Measurements from ENCODE around the gene LMCD1.

LMCD1 gene

GRCh38 chr3:8519774-8520448 lies 18.3 kb downstream of the LMCD1 start:
- H3K4me3 ChIP-seq (ENCODE audit: low read depth, low read length): no peak overlapping the region
- no peak for TF ChIP-seq CTCF (IDR thresholded peaks at IDR 0.05; ENCODE audit: low read depth, low read length)
- H3K4me1 ChIP-seq: no peaks in the 10 kb centered on the region
- no peak for DNase-seq
- no peaks in the 10 kb centered on the region for H3K27me3 ChIP-seq
- no peaks in the 10 kb centered on the region for H3K9me3 ChIP-seq
- no peaks in the 10 kb centered on the region for H3K36me3 ChIP-seq

GRCh38 chr3:8520816-8521403 lies 19.3 kb downstream of the LMCD1 start:
- no peak for DNase-seq
- Histone ChIP-seq H3K4me3 (ENCODE audit: low read depth, low read length) (no peak overlapping the region), H3K4me1 (no peaks in the 10 kb centered on the region), H3K36me3 (no peaks in the 10 kb centered on the region), H3K9me3 (no peaks in the 10 kb centered on the region), H3K27me3 (no peaks in the 10 kb centered on the region)
- no peak for TF ChIP-seq CTCF (IDR thresholded peaks at IDR 0.05; ENCODE audit: low read depth, low read length)

GRCh38 chr3:8523041-8523440 lies 21.4 kb downstream of the LMCD1 start:
- Histone ChIP-seq H3K27me3 (no peaks in the 10 kb centered on the region), H3K36me3 (no peaks in the 10 kb centered on the region), H3K9me3 (no peaks in the 10 kb centered on the region), H3K4me1 (no peaks in the 10 kb centered on the region; the same call in 1 of the 2 replicates), H3K4me3 (ENCODE audit: low read depth, low read length) (no peak overlapping the region)
- DNase-seq: no peak
- no peak for TF ChIP-seq CTCF (IDR thresholded peaks at IDR 0.05; ENCODE audit: low read depth, low read length)

- Histone ChIP-seq H3K4me1 (no peaks in the 10 kb centered on the region; the same call in 1 of the 2 replicates), H3K27me3 (no peaks in the 10 kb centered on the region), H3K4me3 (ENCODE audit: low read depth, low read length) (no peak overlapping the region), H3K9me3 (no peaks in the 10 kb centered on the region), H3K36me3 (no peaks in the 10 kb centered on the region)
- DNase-seq: no peak
- no peak for TF ChIP-seq CTCF (IDR thresholded peaks at IDR 0.05; ENCODE audit: low read depth, low read length)
These were observed 22.6 kb downstream of the LMCD1 start for GRCh38 chr3:8524249-8524648.

GRCh38 chr3:8524656-8525399 lies 23.2 kb downstream of the LMCD1 start:
- H3K27me3 ChIP-seq: no peaks in the 10 kb centered on the region
- no peak for TF ChIP-seq CTCF (IDR thresholded peaks at IDR 0.05; ENCODE audit: low read depth, low read length)
- no peaks in the 10 kb centered on the region for H3K36me3 ChIP-seq
- DNase-seq: no peak
- H3K4me1 ChIP-seq: peaks cover 5% of the 10 kb centered on the region; the same call in 1 of the 2 replicates
- H3K4me3 ChIP-seq (ENCODE audit: low read depth, low read length): no peak overlapping the region
- H3K9me3 ChIP-seq: no peaks in the 10 kb centered on the region

GRCh38 chr3:8525893-8526292 lies 24.3 kb downstream of the LMCD1 start:
- no peak for DNase-seq
- H3K9me3 ChIP-seq: no peaks in the 10 kb centered on the region
- no peaks in the 10 kb centered on the region for H3K36me3 ChIP-seq
- no peak overlapping the region for H3K4me3 ChIP-seq (ENCODE audit: low read depth, low read length)
- peaks cover 11% of the 10 kb centered on the region; the same call in 1 of the 2 replicates for H3K4me1 ChIP-seq
- no peaks in the 10 kb centered on the region for H3K27me3 ChIP-seq
- no peak for TF ChIP-seq CTCF (IDR thresholded peaks at IDR 0.05; ENCODE audit: low read depth, low read length)
